ENCODE measurements around the gene GMPR. TPM values are rescaled to one million over a fixed set of nuclear protein-coding genes. Genes with fewer than 3 reads are reported as not detected.
"Not testable (repeated sequence)": the region's sequence is repeated elsewhere in the genome, so short reads cannot be mapped to it uniquely, and the experiment has no call there.

The GMPR gene
- total RNA-seq, 2 experiments from 2014 or later, result 0.63 to 0.95 TPM

GRCh38 chr6:16224409-16224808, 14.0 kb upstream of the GMPR start:
- CTCF ChIA-PET, result no interaction called here

GRCh38 chr6:16225062-16225731, 13.2 kb upstream of the GMPR start:
- H3K27ac ChIP-seq (ENCODE audit: low read depth in 1 of 2, low read length in 2 of 2); DNase-seq; H3K4me3 Mint-ChIP-seq; H3K4me1 Mint-ChIP-seq (ENCODE audit: low read depth); H3K27me3 ChIP-seq (ENCODE audit: control insufficient read depth in 1 of 2, insufficient read depth in 2 of 2, low read length in 2 of 2); POLR2A ChIA-PET; intact Hi-C loops (cut with DNase I, micrococcal nuclease); H3K4me1 ChIP-seq (ENCODE audit: insufficient read depth, low read length); H3K36me3 Mint-ChIP-seq (ENCODE audit: low read depth); H3K27ac Mint-ChIP-seq; H3K4me3 ChIP-seq (ENCODE audit: low read length); CTCF ChIA-PET; H3K9me3 Mint-ChIP-seq; H3K9me3 ChIP-seq (ENCODE audit: control insufficient read depth in 1 of 2, insufficient read depth in 1 of 2, low read length in 2 of 2); ATAC-seq (ENCODE audit: poor library complexity); H3K36me3 ChIP-seq (ENCODE audit: insufficient read depth, low read length): not testable (repeated sequence)
- peaks cover 17% of the 10 kb centered on the region for H3K27me3 Mint-ChIP-seq

More at GRCh38 chr6:16224409-16224808, 14.0 kb upstream of the GMPR start:
- DNase-seq (no peak), ATAC-seq (ENCODE audit: poor library complexity) (no peak)
- Histone ChIP-seq H3K9me3 (ENCODE audit: control insufficient read depth in 1 of 2, insufficient read depth in 1 of 2, low read length in 2 of 2) (no peaks in the 10 kb centered on the region), H3K4me1 (ENCODE audit: insufficient read depth, low read length) (no peaks in the 10 kb centered on the region), H3K27me3 (ENCODE audit: control insufficient read depth in 1 of 2, insufficient read depth in 2 of 2, low read length in 2 of 2) (peaks cover 0 to 4% of the 10 kb centered on the region in 2 experiments), H3K36me3 (ENCODE audit: insufficient read depth, low read length) (no peaks in the 10 kb centered on the region), H3K27ac (ENCODE audit: low read depth in 1 of 2, low read length in 2 of 2) (no peak overlapping the region), H3K4me3 (ENCODE audit: low read length) (no peak overlapping the region)
- H3K36me3 Mint-ChIP-seq (ENCODE audit: low read depth), result no peaks in the 10 kb centered on the region
- no peaks in the 10 kb centered on the region for H3K9me3 Mint-ChIP-seq
- TF ChIP-seq, protein P1, sequence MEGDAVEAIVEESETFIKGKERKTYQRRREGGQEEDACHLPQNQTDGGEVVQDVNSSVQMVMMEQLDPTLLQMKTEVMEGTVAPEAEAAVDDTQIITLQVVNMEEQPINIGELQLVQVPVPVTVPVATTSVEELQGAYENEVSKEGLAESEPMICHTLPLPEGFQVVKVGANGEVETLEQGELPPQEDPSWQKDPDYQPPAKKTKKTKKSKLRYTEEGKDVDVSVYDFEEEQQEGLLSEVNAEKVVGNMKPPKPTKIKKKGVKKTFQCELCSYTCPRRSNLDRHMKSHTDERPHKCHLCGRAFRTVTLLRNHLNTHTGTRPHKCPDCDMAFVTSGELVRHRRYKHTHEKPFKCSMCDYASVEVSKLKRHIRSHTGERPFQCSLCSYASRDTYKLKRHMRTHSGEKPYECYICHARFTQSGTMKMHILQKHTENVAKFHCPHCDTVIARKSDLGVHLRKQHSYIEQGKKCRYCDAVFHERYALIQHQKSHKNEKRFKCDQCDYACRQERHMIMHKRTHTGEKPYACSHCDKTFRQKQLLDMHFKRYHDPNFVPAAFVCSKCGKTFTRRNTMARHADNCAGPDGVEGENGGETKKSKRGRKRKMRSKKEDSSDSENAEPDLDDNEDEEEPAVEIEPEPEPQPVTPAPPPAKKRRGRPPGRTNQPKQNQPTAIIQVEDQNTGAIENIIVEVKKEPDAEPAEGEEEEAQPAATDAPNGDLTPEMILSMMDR (IDR thresholded peaks at IDR 0.05), result no peak
- peaks cover 17% of the 10 kb centered on the region for H3K27me3 Mint-ChIP-seq
- H3K4me3 Mint-ChIP-seq, result no peak overlapping the region
- no peak overlapping the region for H3K27ac Mint-ChIP-seq
- no peaks in the 10 kb centered on the region for H3K4me1 Mint-ChIP-seq (ENCODE audit: low read depth)
- POLR2A ChIA-PET, result no interaction called here
- intact Hi-C loops (cut with DNase I, micrococcal nuclease), result no loop called here

DNA sequence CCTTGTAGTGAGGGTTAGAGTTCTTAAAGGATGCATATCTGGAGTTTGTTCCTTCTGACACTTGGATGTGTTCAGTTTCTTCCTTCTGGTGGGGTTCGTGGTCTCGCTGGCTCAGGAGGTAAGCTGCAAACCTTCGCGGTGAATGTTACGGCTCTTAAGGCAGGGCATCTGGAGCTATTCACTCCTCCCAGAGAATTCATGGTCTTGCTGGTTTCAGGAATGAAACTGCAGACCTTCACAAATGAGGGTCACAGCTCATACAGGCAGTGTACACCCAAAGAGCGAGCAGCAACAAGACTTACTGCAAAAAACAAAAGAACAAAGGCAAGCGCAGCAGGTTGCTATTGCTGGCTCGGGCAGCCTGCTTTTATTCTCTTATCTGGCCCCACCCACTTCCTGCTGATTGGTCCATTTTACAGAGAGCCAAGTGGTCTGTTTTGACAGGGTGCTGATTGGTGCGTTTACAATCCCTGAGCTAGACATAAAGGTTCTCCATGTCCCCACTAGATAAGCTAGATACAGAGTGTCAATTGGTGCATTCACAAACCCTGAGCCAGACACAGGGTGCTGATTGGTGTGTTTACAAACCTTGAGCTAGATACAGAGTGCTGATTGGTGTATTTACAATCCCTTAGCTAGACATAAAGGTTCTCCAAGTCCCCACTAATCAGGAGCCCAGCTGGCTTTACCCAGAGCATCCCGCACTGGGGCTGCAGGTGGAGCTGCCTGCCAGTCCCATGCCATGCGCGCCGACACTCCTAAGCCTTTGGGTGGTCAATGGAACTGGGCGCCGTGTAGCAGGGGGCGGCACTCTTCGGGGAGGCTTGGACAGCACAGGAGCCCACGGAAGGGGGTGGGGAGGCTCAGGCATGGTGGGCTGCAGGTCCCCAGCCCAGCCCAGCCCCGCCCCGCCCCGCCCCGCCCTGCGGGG, 12.0 kb upstream of the GMPR start:
- CTCF ChIA-PET; intact Hi-C loops (cut with DNase I, micrococcal nuclease): not testable (repeated sequence)

GRCh38 chr6:16227048-16227562, 11.3 kb upstream of the GMPR start:
- Histone ChIP-seq H3K9me3 (ENCODE audit: control insufficient read depth in 1 of 2, insufficient read depth in 1 of 2, low read length in 2 of 2) (no peaks in the 10 kb centered on the region), H3K4me1 (ENCODE audit: insufficient read depth, low read length) (no peaks in the 10 kb centered on the region), H3K27ac (ENCODE audit: low read depth in 1 of 2, low read length in 2 of 2) (no peak overlapping the region), H3K27me3 (ENCODE audit: control insufficient read depth in 1 of 2, insufficient read depth in 2 of 2, low read length in 2 of 2) (peaks cover 7 to 8% of the 10 kb centered on the region in 2 experiments), H3K36me3 (ENCODE audit: insufficient read depth, low read length) (no peaks in the 10 kb centered on the region), H3K4me3 (ENCODE audit: low read length) (no peak overlapping the region)
- ChIA-PET POLR2A (no interaction called here), CTCF (no interaction called here)
- Mint-ChIP-seq H3K27ac (no peak overlapping the region), H3K4me3 (no peak overlapping the region), H3K36me3 (ENCODE audit: low read depth) (no peaks in the 10 kb centered on the region), H3K27me3 (peaks cover 17% of the 10 kb centered on the region), H3K9me3 (no peaks in the 10 kb centered on the region), H3K4me1 (ENCODE audit: low read depth) (no peaks in the 10 kb centered on the region)
- DNase-seq (no peak), ATAC-seq (ENCODE audit: poor library complexity) (no peak)
- TF ChIP-seq, protein P1 (IDR thresholded peaks at IDR 0.05), result no peak
- intact Hi-C loops (cut with DNase I, micrococcal nuclease), result no loop called here

More for the DNA sequence above, 12.0 kb upstream of the GMPR start:
- peaks cover 17% of the 10 kb centered on the region for H3K27me3 Mint-ChIP-seq
- H3K4me1 Mint-ChIP-seq (ENCODE audit: low read depth); H3K4me3 Mint-ChIP-seq; H3K27me3 ChIP-seq (ENCODE audit: control insufficient read depth in 1 of 2, insufficient read depth in 2 of 2, low read length in 2 of 2); H3K27ac ChIP-seq (ENCODE audit: low read depth in 1 of 2, low read length in 2 of 2); DNase-seq; H3K9me3 Mint-ChIP-seq; H3K4me1 ChIP-seq (ENCODE audit: insufficient read depth, low read length); H3K36me3 ChIP-seq (ENCODE audit: insufficient read depth, low read length); ATAC-seq (ENCODE audit: poor library complexity); H3K9me3 ChIP-seq (ENCODE audit: control insufficient read depth in 1 of 2, insufficient read depth in 1 of 2, low read length in 2 of 2); H3K27ac Mint-ChIP-seq; POLR2A ChIA-PET; H3K4me3 ChIP-seq (ENCODE audit: low read length); H3K36me3 Mint-ChIP-seq (ENCODE audit: low read depth): not testable (repeated sequence)

All from CD4-positive, alpha-beta T cell (primary cell).